Fibroblast of lung (primary cell): ENCODE results near the gene ZBTB42.

Experiments
- EZH2 ChIP-seq: IDR thresholded peaks from 2 replicates; pipeline ENCODE4 v1.5.1; 2012; ENCODE audit warnings: low read length, control low read depth, mild to moderate bottlenecking; ENCODE audit errors: missing control alignments
- TF ChIP-seq, protein P1 (sequence below), 2 donors: IDR thresholded peaks in 1 of 2; conservative IDR thresholded peaks in 1 of 2; 1 replicate in 1 of 2; 2 replicates in 1 of 2; pipeline ENCODE4 v1.5.1; 2011 to 2012; ENCODE audit warnings: low read length in 2 of 2, control low read depth in 1 of 2, inconsistent platforms in 1 of 2, low read depth in 1 of 2, mild to moderate bottlenecking in 1 of 2

DNA sequence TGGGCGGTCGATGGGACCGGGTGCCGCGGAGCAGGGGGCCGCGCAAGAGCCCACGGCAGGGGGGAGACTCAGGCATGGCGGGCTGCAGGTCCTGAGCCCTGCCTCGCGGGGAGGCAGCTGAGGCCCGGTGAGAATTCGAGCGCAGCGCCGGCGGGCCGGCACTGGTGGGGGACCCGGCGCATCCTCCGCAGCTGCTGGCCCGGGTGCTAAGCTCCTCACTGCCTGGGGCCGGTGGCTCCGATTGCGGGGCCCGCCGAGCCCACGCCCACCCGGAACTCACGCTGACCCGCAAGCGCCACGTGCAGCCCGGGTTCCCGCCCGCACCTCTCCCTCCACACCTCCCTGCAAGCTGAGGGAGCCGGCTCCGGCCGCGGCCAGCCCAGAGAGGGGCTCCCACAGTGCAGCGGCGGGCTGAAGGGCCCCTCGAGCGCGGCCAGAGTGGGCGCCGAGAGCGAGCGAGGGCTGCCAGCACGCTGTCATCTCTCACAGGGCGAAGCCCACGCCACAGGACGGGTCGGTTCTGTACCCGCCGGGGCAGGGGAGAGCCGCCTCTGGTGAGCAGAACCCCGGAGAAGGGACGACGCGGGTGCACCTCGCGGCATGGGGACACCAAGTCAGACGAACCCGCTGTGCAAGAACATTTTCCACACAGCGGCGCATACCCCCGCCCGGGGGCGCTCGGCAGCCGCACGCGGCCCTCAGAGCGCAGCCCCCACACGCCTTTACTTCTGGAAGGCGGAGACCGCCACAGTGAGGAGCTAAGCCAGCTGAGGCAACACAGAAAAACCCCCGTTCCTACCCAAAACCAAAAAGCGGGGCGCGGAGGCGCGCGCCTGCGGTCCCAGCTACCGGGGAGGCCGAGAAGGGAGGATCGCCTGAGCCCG lies 49.1 kb upstream of the ZBTB42 start:
- TF ChIP-seq, protein P1, sequence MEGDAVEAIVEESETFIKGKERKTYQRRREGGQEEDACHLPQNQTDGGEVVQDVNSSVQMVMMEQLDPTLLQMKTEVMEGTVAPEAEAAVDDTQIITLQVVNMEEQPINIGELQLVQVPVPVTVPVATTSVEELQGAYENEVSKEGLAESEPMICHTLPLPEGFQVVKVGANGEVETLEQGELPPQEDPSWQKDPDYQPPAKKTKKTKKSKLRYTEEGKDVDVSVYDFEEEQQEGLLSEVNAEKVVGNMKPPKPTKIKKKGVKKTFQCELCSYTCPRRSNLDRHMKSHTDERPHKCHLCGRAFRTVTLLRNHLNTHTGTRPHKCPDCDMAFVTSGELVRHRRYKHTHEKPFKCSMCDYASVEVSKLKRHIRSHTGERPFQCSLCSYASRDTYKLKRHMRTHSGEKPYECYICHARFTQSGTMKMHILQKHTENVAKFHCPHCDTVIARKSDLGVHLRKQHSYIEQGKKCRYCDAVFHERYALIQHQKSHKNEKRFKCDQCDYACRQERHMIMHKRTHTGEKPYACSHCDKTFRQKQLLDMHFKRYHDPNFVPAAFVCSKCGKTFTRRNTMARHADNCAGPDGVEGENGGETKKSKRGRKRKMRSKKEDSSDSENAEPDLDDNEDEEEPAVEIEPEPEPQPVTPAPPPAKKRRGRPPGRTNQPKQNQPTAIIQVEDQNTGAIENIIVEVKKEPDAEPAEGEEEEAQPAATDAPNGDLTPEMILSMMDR (conservative IDR thresholded peaks at IDR 0.05 in 1 of 2, IDR thresholded peaks at IDR 0.05 in 1 of 2; ENCODE audit: low read depth in 1 of 2, low read length in 2 of 2), result no peak
- no peak for TF ChIP-seq EZH2
